GM18861 (cell line): ENCODE measurements around the gene SH2D3C.
A peak's percentile ranks its signal among the peaks of the same experiment; 100 is the strongest.
"Not testable (repeated sequence)": the region's sequence is repeated elsewhere in the genome, so short reads cannot be mapped to it uniquely, and the experiment has no call there.

Experiments used
- ATAC-seq: cut with Tn5 transposase; IDR thresholded peaks from one replicate; pipeline ENCODE4 v1.9.1; 2021; ENCODE audit not compliant: unreplicated experiment

SH2D3C gene

GRCh38 chr9:127785933-127786772, 7.7 kb upstream of the SH2D3C start, which contains the start of gene CDK9:
Gene CDK9 (plus strand): TSS chr9:127786034. CDS start chr9:127786149, 115 bp downstream.
- ATAC-seq: peak; percentile 37

GRCh38 chr9:127785023-127785932, 6.8 kb upstream of the SH2D3C start:
- ATAC-seq: peak; percentile 32

- ATAC-seq: no peak
These were observed 4.9 kb upstream of the SH2D3C start for GRCh38 chr9:127783111-127784008.

- ATAC-seq: no peak
These were observed 3.3 kb upstream of the SH2D3C start for GRCh38 chr9:127781806-127782205.

GRCh38 chr9:127780909-127781308, 2.4 kb upstream of the SH2D3C start:
- not testable (repeated sequence) for ATAC-seq

GRCh38 chr9:127780126-127780885, 1.8 kb upstream of the SH2D3C start:
- no peak for ATAC-seq

GRCh38 chr9:127779136-127779981, 893 bp upstream of the SH2D3C start:
- ATAC-seq: peak; percentile 40

GRCh38 chr9:127777368-127777980, 992 bp downstream of the SH2D3C start:
- ATAC-seq: no peak

- no peak for ATAC-seq
These were observed 1.6 kb downstream of the SH2D3C start for GRCh38 chr9:127776924-127777289.

- no peak for ATAC-seq
These were observed 2.1 kb downstream of the SH2D3C start for GRCh38 chr9:127776195-127776923.

GRCh38 chr9:127773981-127774380, 4.5 kb downstream of the SH2D3C start:
- ATAC-seq: no peak

GRCh38 chr9:127773272-127773671, 5.2 kb downstream of the SH2D3C start:
- no peak for ATAC-seq

GRCh38 chr9:127772603-127773002, 5.9 kb downstream of the SH2D3C start:
- ATAC-seq: no peak

- no peak for ATAC-seq
These were observed 6.8 kb downstream of the SH2D3C start for GRCh38 chr9:127771570-127772189.

- peak; percentile 61 for ATAC-seq
These were observed 7.4 kb downstream of the SH2D3C start for GRCh38 chr9:127770905-127771569.

- ATAC-seq: no peak
These were observed 7.9 kb downstream of the SH2D3C start for GRCh38 chr9:127770583-127770904.

GRCh38 chr9:127769929-127770582, 8.4 kb downstream of the SH2D3C start:
- no peak for ATAC-seq
